ENCODE results near the gene DYNLT2.

DNA sequence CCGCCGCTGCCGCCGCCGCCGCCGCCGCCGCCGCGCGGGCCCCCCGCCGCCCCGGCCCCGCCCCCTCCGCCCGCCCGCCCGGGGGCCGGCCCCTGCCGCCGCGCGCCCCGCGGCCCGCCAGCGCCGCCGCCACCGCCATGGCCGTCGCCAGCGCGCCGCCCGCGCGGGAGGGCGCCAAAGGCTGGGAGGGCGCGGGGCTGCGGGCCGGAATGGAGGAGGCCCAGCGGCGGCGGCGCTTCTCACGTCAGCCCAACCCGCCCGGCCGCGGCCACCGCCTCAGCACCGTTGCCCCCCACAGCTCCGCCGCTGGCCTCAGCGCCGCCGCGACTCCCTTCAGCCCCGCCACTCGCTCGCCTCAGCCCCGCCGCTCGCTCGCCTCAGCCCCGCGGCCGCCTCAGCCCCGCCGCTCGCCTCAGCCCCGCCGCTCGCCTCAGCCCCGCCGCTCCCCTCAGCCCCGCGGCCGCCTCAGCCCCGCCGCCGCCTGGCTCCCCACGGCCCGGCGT lies 27.3 kb downstream of the DYNLT2 start:
- TF ChIP-seq, protein P1, sequence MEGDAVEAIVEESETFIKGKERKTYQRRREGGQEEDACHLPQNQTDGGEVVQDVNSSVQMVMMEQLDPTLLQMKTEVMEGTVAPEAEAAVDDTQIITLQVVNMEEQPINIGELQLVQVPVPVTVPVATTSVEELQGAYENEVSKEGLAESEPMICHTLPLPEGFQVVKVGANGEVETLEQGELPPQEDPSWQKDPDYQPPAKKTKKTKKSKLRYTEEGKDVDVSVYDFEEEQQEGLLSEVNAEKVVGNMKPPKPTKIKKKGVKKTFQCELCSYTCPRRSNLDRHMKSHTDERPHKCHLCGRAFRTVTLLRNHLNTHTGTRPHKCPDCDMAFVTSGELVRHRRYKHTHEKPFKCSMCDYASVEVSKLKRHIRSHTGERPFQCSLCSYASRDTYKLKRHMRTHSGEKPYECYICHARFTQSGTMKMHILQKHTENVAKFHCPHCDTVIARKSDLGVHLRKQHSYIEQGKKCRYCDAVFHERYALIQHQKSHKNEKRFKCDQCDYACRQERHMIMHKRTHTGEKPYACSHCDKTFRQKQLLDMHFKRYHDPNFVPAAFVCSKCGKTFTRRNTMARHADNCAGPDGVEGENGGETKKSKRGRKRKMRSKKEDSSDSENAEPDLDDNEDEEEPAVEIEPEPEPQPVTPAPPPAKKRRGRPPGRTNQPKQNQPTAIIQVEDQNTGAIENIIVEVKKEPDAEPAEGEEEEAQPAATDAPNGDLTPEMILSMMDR (IDR thresholded peaks at IDR 0.05) = 0 out of 2 replicates have a peak, but pooled peaks have one; percentile 11
- no peak for TF ChIP-seq POLR2AphosphoS5 (IDR thresholded peaks at IDR 0.05; ENCODE audit: low read depth, low read length)
- TF ChIP-seq, protein P2, sequence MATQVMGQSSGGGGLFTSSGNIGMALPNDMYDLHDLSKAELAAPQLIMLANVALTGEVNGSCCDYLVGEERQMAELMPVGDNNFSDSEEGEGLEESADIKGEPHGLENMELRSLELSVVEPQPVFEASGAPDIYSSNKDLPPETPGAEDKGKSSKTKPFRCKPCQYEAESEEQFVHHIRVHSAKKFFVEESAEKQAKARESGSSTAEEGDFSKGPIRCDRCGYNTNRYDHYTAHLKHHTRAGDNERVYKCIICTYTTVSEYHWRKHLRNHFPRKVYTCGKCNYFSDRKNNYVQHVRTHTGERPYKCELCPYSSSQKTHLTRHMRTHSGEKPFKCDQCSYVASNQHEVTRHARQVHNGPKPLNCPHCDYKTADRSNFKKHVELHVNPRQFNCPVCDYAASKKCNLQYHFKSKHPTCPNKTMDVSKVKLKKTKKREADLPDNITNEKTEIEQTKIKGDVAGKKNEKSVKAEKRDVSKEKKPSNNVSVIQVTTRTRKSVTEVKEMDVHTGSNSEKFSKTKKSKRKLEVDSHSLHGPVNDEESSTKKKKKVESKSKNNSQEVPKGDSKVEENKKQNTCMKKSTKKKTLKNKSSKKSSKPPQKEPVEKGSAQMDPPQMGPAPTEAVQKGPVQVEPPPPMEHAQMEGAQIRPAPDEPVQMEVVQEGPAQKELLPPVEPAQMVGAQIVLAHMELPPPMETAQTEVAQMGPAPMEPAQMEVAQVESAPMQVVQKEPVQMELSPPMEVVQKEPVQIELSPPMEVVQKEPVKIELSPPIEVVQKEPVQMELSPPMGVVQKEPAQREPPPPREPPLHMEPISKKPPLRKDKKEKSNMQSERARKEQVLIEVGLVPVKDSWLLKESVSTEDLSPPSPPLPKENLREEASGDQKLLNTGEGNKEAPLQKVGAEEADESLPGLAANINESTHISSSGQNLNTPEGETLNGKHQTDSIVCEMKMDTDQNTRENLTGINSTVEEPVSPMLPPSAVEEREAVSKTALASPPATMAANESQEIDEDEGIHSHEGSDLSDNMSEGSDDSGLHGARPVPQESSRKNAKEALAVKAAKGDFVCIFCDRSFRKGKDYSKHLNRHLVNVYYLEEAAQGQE (IDR thresholded peaks at IDR 0.05; ENCODE audit: insufficient read depth in 1 of 2, low read depth in 2 of 2, low read length in 1 of 2) = no peak

Measured in Panc1 (cell line).